Activated CD8-positive, alpha-beta memory T cell treated with anti-CD3 and anti-CD28 coated beads for 4 hours (primary cell): ENCODE measurements around the gene NEMP1.
"Not testable (repeated sequence)": the region's sequence is repeated elsewhere in the genome, so short reads cannot be mapped to it uniquely, and the experiment has no call there.

Experiments
- DNase-seq, 2 donors: peaks; one replicate each; pipeline ENCODE4 v3.0.0-alpha.2; 2020; ENCODE audit warnings: low read depth in 2 of 2

The NEMP1 gene

DNA sequence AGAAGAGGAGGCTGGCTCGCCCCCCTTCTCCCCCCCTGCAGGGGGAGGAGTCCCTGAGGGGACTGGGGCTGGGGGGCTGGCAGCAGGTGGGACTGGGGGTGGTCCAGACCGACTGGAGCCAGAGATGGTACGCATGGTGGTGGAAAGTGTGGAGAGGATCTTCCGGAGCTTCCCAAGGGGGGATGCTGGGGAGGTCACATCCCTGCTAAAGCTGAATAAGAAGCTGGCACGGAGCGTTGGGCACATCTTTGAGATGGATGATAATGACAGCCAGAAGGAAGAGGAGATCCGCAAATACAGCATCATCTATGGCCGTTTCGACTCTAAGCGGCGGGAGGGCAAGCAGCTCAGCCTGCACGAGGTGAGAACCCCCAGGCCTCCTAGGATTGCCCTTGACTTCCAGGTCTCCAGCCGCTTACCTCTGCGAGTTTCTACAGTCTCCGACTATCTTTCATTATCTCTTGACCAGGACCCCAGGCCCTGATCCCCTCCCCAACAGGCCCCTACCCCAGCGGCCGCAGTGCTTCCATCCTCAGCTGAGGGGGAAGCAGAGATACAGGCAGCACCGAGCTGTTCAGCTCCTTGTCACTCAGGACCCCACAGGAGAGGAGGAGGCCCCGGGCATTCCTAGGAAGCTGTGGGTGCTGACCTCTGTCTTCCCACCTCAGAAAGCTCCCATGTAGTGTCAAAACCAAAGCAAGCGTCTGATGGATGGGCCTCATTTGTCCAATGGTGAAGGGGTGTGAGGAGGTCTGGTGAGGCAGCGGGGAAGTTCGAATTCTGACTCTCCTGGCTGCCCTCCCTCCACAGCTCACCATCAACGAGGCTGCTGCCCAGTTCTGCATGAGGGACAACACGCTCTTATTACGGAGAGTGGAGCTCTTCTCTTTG is 13.3 kb upstream of the NEMP1 start:
- no peak for DNase-seq

DNA sequence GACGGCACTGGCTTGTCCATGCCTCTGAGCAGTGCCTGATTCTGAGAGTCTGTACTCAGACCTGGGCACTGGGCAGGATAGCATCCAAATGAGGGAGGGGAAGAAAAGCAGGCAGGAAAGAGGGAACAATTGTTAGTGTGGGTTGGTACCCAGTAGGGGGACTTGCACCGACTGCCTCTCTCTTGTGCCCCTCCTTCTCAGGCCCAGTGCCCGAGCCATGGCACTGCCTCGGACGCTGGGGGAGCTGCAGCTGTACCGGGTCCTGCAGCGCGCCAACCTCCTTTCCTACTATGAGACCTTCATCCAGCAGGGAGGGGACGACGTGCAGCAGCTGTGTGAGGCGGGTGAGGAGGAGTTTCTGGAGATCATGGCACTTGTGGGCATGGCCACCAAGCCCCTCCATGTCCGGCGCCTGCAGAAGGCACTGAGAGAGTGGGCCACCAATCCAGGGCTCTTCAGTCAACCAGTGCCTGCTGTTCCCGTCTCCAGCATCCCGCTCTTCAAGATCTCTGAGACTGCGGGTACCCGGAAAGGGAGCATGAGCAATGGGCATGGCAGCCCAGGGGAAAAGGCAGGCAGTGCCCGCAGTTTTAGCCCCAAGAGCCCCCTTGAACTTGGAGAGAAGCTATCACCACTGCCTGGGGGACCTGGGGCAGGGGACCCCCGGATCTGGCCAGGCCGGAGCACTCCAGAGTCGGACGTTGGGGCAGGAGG is 12.5 kb upstream of the NEMP1 start:
- DNase-seq: no peak

GRCh38 chr12:57090490-57090889 is 11.9 kb upstream of the NEMP1 start:
- no peak for DNase-seq

DNA sequence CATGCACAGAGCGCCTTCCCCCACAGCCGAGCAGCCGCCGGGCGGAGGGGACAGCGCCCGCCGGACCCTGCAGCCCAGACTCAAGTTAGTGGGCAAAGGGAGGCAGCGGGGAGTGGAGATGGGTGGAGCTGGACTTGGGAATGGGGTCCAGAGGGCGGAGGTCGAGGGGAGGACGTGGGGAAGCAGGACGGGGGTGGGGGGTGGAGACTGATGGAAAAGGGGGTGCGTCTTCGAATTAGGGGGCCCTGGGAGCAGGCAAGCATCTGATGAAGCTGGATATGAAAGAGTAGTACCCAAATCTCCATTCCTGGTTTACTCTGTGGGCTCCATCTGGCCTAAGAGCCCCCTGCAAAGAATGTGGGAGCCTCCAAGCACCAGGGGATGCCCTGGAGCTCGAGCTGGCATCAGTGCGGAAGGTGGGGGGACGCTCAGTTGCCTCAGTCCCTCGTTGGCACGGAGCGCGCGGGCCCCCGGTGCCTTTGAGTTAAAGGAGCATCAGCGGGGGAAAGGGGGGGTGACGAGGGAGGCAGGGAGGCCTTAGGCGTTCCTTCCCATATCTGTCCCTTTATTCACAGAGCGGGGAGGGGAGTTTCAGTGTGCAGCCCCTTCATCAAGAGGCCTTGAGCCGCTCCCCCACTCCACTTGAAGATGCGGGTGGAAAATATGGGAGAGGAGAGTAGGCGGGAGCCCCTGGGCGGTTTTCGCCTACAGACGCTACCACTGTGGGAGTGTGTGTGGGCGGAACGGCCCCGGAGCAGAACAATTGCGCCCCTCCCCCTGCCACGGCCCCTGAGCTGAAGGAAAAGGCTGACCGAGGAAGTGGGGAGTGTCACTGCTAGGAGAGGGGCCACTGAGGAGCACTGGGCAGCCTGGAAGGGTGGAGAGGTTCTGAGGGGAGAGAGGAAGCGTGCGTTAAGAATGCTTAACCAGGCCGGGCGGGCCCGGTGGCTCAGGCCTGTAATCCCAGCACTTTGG is 11.0 kb upstream of the NEMP1 start:
- peak in 1 of 2 donors; percentile 47 for DNase-seq

- peak; percentile 82 to 85 for DNase-seq
Observed at GRCh38 chr12:57088354-57089270, 10.0 kb upstream of the NEMP1 start, which contains the start of gene NAB2. TSS of gene NAB2 (plus strand) at chr12:57089114. CDS start at chr12:57089272, 158 bp downstream.

- peak; percentile 83 to 88 for DNase-seq
Observed at GRCh38 chr12:57087691-57088353, 9.2 kb upstream of the NEMP1 start.

GRCh38 chr12:57087010-57087690 is 8.6 kb upstream of the NEMP1 start:
- peak; percentile 92 to 97 for DNase-seq

DNA sequence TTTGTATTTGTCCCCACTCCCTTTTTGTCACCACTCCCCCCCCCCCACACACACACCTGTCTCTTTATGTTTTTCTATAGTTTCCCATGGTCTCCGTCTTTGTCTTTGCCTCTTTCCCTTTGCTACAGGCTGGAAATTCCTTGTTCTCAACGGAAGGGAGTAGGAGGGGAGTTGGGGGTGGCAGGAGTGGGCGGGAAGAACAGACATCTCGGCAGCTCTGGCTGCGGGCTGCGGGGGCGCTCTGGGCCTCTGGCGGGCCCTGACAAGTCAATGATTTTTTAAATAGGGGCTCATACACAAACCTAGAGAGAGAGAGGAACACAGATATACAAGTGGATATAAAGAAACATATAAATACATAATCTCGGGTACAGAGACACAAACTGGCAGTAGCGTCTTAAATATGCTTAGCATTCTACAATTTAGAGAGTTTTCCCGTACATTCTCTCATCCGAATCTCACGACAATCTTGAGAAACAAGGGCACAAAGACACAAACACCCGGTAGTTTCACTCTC is 8.0 kb upstream of the NEMP1 start:
- peak; percentile 45 to 65 for DNase-seq

DNA sequence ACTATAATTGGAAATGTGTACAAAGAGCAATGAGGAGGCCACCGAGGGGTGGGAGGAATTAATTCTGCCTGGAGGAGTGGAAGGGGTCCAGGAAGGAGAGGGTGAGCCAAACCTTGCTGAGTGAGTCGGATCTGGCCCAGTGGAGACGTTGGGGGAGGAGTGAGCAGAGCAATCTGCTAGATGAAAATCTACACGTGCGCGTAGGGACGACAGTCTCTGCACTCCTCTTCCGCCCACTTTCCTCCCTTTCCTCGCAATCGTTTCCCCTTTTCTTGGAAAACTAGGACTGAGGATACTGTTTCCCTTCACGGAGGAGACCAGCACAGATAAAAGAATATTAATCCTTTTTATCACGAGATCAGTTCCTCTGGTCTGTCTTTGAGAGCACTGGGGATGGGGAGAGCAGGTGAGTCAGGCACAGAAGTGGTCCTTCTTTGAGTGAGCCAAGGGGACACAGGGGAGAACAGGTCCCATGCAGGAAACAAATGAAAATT is 7.5 kb upstream of the NEMP1 start:
- no peak for DNase-seq

DNA sequence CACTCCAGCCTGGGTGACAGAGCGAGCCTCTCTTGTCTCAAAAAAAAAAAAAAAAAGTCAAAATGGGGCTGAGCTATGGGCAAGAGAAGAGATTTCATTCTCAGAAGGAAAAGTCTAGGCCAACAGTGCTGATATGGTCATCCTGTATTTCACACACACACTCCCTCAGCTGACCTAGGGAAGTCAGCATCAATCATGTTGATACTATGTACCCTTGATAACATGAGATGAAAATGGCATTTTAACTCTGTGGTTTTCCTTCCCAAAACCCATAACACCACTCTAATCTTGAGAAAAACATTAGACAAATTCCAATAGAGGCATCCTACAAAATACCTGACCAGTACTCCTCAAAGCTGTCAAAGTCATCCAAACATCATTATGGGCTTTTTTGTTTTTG is 2.3 kb upstream of the NEMP1 start:
- no peak for DNase-seq

- no peak for DNase-seq
Observed at GRCh38 chr12:57079821-57080220, 1.2 kb upstream of the NEMP1 start.

- DNase-seq: not testable (repeated sequence)
Observed at GRCh38 chr12:57073566-57074450, 4.8 kb downstream of the NEMP1 start.

- DNase-seq: no peak
Observed at GRCh38 chr12:57072661-57073060, 5.9 kb downstream of the NEMP1 start.

- DNase-seq: peak in 1 of 2 donors; percentile 28
Observed at GRCh38 chr12:57069523-57069922, 9.1 kb downstream of the NEMP1 start.

DNA sequence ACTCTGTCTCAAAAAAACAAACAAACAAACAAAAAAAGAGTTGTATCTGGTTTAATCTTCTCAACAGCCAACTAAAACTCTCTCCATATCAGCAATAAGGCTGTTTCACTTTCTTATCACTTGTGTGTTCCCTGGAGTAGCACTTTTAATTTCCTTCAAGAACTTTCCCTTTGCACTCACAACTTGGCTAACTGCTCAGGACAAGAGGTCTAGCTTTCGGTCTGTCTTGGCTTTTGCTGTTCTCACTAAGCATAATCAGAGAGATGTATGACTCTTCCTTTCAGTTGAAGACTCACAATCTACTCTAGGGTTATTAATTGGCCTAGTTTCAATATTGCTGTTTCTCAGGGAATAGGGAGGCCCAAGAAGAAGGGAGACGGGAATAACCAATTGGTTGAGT is 12.3 kb downstream of the NEMP1 start:
- no peak for DNase-seq

GRCh38 chr12:57063991-57064685 is 14.5 kb downstream of the NEMP1 start:
- peak; percentile 6 to 23 for DNase-seq

DNA sequence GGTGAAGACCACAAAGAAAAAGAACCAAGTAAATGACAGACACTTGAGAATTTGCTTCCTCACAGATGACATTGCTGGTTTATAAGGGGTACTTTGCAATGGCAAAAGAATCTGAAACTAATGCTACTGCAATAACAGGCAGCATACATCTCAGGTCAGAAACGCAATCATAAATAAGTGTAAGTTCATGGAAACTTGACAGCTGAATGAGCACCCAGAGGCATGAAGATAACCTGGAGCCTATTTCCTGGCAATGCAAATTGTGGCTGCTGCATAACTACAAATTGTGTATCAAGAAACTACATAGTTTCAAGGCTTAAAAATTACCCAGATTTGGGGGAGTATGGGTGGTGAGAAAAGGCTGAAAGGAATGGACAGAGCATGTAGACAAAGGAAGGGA is 20.1 kb downstream of the NEMP1 start:
- DNase-seq: no peak
